Measurements from ENCODE around the gene CABS1.

The CABS1 gene

DNA sequence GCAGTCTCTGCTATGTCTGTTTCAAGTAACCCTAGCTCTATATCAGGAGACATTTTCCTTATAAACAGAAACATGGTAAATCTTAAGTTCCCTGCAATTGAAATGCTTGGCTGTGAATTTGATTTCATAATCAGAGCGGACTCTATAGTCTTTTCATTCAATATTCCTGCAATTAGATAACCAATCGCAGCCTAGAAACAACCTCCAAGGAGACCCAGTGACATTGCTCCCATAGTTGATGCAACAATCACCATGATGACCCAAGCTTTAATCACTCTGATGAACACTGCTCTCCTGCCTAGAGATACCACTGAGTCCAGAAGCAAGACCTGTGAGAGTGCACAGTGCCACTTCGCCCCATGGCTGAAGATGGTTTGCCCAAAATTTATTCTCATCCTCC lies at the start of gene CABS1:
CABS1 (plus strand) TSS at position 301 of the 400 bp plus-strand sequence; CDS start at position 360, 59 bp downstream.
- DNase-seq (ENCODE audit: insufficient read length, low spot score), result no peak
- TF ChIP-seq, protein P1, sequence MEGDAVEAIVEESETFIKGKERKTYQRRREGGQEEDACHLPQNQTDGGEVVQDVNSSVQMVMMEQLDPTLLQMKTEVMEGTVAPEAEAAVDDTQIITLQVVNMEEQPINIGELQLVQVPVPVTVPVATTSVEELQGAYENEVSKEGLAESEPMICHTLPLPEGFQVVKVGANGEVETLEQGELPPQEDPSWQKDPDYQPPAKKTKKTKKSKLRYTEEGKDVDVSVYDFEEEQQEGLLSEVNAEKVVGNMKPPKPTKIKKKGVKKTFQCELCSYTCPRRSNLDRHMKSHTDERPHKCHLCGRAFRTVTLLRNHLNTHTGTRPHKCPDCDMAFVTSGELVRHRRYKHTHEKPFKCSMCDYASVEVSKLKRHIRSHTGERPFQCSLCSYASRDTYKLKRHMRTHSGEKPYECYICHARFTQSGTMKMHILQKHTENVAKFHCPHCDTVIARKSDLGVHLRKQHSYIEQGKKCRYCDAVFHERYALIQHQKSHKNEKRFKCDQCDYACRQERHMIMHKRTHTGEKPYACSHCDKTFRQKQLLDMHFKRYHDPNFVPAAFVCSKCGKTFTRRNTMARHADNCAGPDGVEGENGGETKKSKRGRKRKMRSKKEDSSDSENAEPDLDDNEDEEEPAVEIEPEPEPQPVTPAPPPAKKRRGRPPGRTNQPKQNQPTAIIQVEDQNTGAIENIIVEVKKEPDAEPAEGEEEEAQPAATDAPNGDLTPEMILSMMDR (IDR thresholded peaks at IDR 0.05; ENCODE audit: insufficient read depth, missing control alignments), result no peak
- no peak for FAIRE-seq

DNA sequence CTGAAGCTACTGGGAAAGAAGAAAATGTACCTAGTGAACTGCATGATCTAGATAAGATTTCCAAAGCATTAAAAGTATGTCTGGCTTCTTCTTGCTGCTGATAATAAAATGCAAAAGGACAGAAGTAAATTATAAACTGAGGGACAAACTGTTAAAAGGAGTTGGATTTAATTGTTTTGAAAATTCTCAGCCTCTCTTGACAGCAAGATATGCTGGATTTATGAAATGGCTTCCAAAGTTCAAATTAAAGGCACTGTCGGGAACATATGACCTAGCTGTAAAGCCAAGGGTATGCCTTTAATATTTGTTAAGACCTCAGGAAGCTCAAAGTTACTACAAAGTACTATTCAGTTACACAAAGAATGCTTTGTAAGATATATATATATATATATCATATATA lies 46.1 kb upstream of the CABS1 start:
- FAIRE-seq, result no peak
- DNase-seq (ENCODE audit: insufficient read length, low spot score), result no peak
- TF ChIP-seq, protein P1 (IDR thresholded peaks at IDR 0.05; ENCODE audit: insufficient read depth, missing control alignments), result no peak

DNA sequence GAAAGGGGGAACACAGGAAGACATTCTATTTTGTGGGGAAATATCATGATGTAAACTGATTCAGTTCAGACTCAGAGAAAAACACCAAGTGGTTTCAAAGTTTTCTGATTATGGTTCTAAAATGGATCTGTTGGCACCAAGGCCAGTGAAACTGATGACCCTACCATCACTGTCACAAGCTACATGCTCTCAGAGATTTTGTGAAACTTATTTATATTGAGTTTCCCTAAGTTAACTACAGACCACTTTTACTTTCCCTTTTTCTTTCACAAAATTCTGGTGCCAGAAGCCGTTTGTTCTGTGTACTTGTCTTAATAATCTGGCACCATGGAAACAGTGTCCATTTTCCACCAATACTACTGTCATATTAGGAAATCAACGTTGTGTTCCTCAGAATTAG lies 43.4 kb upstream of the CABS1 start:
- FAIRE-seq, result no peak
- TF ChIP-seq, protein P1 (IDR thresholded peaks at IDR 0.05; ENCODE audit: insufficient read depth, missing control alignments), result no peak

DNA sequence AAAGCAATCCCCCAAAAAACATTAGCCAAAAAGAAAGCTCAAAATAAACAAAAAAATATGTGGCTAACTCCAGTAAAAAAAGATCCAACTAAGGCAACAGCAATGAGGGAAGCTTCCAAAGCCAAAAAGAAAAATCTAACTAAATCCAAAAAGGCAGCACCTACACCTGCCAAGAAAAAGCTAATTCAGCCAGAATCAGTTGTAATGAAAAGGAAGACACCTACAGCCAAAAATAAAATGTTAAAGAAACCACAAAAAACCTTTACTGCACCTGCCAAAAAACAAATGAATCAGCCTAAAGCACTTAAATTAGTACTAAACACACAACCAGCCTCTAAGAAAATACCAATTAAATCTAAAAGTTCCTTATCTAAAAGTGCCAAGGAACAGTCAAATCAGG lies 37.2 kb upstream of the CABS1 start:
- TF ChIP-seq, protein P1 (IDR thresholded peaks at IDR 0.05; ENCODE audit: insufficient read depth, missing control alignments), result no peak
- DNase-seq (ENCODE audit: insufficient read length, low spot score) (no peak), FAIRE-seq (no peak)

More for the DNA sequence above, 43.4 kb upstream of the CABS1 start:
- no peak for DNase-seq (ENCODE audit: insufficient read length, low spot score)

DNA sequence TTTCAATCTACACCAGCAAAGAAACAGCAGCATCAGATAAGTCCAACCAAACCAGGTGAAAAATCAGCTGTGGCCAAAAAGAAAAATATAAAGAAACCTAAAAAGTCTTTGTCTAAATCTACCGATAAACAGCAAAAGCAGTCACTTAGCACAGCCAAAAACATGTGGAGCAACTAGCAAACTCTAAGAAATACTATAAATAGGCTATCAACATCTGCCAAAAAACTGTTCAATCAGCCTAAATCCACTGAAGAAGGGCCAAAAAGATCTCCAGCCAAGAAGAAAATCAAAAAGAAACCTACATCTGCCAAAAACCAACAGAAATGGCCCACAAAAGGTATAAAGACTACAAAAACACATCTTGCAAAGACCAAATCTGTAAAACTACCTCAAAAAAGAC lies 36.7 kb upstream of the CABS1 start:
- FAIRE-seq (no peak), DNase-seq (ENCODE audit: insufficient read length, low spot score) (no peak)
- TF ChIP-seq, protein P1 (IDR thresholded peaks at IDR 0.05; ENCODE audit: insufficient read depth, missing control alignments), result no peak

DNA sequence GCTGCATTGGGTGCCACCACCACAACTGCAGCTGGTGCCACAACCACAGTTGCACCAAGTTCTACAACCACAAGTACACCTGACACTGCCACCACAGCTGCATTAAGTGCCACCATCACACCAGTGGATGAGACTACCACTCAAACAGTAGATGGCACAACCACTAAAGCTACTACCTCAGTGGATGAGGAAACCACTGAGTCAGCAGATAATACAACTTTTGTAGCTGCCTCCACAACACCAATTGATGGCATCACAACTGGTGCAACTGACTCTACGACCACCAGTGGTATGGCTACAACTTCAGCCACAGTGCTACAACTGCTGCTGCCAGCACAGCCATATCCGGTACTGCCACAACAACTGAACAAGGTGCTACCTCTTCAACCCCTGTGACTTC lies 35.1 kb upstream of the CABS1 start:
- DNase-seq (ENCODE audit: insufficient read length, low spot score) (no peak), FAIRE-seq (no peak)
- TF ChIP-seq, protein P1 (IDR thresholded peaks at IDR 0.05; ENCODE audit: insufficient read depth, missing control alignments), result no peak

DNA sequence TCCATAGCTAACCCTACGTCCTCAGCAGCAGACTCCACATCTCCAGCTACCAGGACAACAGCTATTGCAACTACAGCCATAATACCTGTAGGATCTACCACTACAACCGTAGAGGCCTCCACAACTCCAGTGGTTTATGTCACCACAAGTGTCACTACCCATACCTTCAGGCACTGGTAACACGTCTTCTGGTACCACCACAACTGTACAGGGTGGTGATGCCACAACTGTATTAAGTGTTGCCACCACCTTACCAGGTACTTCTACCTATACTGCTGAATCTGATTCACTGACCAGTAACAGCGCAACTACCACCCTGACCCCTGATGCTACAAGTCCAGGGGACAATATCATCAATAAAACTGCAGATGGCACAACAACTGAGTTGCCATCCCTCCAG lies 34.6 kb upstream of the CABS1 start:
- TF ChIP-seq, protein P1 (IDR thresholded peaks at IDR 0.05; ENCODE audit: insufficient read depth, missing control alignments), result no peak
- DNase-seq (ENCODE audit: insufficient read length, low spot score) (no peak), FAIRE-seq (no peak)

Data from D721Med (cell line).